Measurements from ENCODE around the gene IFI16.

- TF ChIP-seq CTCF (IDR thresholded peaks at IDR 0.05; ENCODE audit: poor library complexity) (no peak), EZH2 (IDR thresholded peaks at IDR 0.05; ENCODE audit: borderline replicate concordance) (no peak), EZH2phosphoT487 (IDR thresholded peaks at IDR 0.05; ENCODE audit: low read depth, severe bottlenecking, unreplicated experiment) (no peak)
These were observed 71.9 kb downstream of the IFI16 start for GRCh38 chr1:159081626-159082025.
